GM21723 (cell line): ENCODE results near the gene SEMA5A.

Experiments
- ATAC-seq: cut with Tn5 transposase; IDR thresholded peaks from one replicate; pipeline ENCODE4 v1.9.1; 2021; ENCODE audit warnings: mild to moderate bottlenecking, moderate library complexity; ENCODE audit not compliant: unreplicated experiment

SEMA5A gene

GRCh38 chr5:9042241-9042640, 503.6 kb downstream of the SEMA5A start:
- no peak for ATAC-seq

GRCh38 chr5:9040475-9040874, 505.4 kb downstream of the SEMA5A start:
- no peak for ATAC-seq

- no peak for ATAC-seq
Measured at GRCh38 chr5:9037048-9037447, 508.8 kb downstream of the SEMA5A start.

DNA sequence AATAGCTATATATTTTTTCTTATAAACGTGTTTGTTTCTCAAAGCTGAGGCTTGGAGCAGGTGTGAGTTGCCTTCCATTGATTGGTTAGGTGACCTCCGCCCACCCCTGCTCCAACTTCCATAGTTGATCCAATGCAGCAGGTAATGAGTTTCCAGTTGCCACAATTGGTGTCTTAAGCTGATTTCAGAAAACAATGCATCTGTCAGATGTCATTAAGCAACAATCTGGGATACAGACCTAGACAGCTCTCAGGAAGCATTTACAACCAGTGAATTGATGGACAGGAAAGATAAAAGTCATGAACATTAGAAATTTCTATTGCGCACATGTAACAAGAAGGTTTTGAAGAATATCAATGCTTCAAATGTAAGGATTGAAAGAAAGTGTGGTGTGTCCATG, 510.5 kb downstream of the SEMA5A start:
- no peak for ATAC-seq

GRCh38 chr5:9034649-9035048, 511.2 kb downstream of the SEMA5A start:
- ATAC-seq = no peak

DNA sequence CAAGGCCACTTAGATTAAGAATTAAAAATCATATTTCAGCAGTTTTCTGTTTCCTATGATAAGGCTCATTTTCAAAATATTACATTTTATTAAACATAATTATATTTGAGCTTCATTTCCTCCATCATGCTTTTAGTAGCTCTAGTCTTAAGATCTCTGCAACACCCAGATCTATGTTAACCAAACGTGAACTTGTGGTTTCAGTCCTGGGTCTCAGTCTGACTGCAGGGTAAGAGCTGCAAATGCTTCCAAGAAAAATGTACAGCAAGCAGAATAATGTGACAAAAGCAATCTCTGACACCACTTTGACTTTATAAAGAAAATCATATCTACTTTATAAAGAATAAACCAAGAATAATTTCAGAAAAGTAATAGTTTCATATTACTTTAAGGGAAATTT, 512.4 kb downstream of the SEMA5A start:
- no peak for ATAC-seq

- no peak for ATAC-seq
Measured at GRCh38 chr5:9025942-9026341, 519.9 kb downstream of the SEMA5A start.

DNA sequence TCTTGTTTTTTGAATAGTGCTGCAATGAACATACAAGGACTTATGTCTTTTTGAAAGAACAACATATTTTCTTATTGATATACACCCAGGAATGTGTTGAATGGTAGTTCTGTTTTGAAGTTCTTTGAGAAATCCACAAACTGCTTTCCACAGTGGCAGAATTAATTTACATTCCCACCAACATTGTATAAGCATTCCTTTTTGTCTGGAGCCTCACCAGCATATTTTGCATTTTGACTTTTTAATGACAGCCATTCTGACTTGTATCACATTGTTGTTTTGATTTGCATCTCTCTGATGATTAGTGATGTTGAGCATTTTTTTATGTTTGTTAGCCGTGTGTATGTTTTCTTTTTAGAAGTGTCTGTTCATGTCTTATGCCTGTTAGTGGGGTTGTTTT, 524.9 kb downstream of the SEMA5A start:
- ATAC-seq = no peak

- no peak for ATAC-seq
Measured at GRCh38 chr5:9015937-9016270, 530.0 kb downstream of the SEMA5A start.

DNA sequence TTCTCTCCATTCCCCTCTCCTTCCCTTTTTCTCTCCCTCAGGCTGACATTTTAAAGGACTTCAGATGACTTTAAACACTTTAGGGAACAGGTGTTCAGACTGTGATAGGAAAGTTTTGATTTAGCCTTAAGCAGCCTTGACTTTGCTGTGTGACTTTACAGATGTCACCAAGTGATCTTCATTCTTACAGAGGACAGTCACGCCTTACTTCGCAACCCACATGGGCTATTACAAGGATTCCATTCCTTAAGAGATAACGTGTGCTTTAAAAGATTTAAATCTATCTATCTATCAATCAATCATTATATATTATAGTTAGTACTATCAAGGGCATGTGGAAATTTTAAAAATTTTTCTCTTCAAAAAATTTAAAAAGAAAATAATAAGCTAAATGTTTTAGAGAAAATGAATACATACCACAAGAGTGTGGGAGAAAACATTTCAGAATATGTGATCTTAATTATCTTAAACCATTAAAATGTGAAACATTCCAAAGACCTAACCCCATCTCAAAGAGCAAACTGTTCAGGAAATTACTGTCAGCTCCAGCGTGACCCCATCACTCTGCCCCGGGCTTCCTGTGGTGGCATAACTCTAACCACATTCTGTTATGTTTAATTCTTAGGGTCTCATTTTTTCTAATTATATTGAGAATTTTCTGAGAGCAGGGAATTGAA, 530.5 kb downstream of the SEMA5A start:
- ATAC-seq = no peak

- ATAC-seq = no peak
Measured at GRCh38 chr5:9013147-9013546, 532.7 kb downstream of the SEMA5A start.

GRCh38 chr5:9009931-9010651, 535.8 kb downstream of the SEMA5A start:
- no peak for ATAC-seq

DNA sequence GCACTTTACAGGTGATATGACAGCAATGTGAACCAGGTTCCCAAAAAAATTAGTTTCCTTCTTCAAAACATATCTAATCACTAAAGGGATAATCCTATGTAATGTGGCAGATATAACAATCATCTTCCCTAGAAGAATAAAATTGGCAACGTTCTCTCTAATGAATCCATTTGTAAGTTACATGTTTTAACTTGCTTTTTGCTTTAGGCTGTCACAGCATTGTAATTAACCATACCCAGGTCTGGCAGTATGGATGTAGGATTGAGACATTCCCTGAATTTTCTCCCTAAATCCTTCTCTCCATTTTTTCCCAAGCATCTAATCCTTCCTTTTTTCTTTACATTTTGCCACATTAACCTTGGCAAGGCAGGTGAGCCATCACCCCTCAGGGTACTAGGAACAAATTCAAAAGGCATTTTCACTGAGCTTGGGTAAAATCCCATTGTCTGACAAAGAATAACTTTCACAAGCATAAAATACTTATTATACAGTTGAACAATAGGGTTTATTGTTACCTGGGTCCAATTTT, 548.3 kb downstream of the SEMA5A start:
- no peak for ATAC-seq

- no peak for ATAC-seq
Measured at GRCh38 chr5:8993031-8993430, 552.8 kb downstream of the SEMA5A start.
